HPDE6-E6E7 (cell line): ENCODE data around the gene SKP2.
A peak's percentile ranks its signal among the peaks of the same experiment; 100 is the strongest.

ENCODE experiments used
- DNase-seq: peaks from one replicate; pipeline ENCODE4 v3.0.0; 2011; ENCODE audit warnings: missing footprints; ENCODE audit errors: extremely low spot score

Gene SKP2

DNA sequence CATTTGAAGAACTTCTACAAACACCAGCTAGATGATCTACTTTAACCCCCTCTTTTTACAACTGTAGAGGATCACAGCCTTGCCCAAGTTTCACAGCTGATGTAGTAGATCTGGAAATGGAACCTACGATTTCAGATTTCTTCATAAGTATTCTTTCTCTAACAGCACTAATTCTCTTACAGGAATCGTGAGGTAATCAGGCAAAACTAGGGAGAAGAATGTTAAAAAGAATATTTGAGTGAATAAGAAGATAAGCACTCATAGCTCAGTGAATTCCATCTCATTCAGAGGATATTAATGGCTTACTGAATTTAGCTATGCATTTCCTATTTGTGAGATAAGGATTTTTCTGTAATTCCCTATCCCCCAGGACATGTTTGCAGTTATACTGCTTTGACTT lies 47.7 kb downstream of the SKP2 start:
- DNase-seq, result no peak

DNA sequence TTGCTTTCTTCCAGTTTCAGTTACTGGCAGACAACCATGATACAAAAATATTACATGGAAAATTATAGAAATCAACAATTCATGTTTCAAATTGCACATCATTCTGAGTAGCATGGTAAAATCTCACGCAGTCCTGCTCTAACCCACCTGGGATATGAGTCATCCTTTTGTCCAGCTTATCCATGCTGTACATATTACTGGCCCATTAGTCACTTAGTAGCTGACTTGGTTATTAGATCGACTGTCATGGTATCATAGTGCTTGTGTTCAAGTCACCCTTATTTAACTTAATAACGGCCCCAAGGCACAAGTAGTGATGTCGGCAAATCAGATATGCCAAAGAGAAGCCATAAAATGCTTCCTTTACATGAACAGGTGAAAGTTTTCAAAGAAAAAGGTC lies 48.6 kb downstream of the SKP2 start:
- peak; percentile 46 for DNase-seq

DNA sequence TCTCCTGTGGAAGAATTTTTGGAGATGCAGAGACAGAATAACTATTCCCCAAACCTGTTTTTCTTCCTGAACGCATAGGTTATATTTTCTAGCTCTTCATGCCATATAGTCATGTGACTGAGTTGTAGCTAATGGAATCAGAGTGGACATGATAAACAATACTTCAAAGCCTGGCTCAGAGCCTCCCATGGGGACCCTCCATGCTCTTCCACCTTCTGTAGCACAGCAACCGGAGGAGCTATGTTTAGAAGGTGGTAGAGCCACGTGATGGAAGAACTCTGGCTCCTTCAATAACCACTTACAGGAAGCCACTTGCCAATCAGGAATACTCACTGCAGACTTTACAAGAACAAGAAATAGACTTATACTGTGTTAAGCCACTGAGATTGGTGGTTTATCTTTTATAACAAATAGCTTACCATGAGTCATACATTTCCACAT lies 50.6 kb downstream of the SKP2 start:
- no peak for DNase-seq

DNA sequence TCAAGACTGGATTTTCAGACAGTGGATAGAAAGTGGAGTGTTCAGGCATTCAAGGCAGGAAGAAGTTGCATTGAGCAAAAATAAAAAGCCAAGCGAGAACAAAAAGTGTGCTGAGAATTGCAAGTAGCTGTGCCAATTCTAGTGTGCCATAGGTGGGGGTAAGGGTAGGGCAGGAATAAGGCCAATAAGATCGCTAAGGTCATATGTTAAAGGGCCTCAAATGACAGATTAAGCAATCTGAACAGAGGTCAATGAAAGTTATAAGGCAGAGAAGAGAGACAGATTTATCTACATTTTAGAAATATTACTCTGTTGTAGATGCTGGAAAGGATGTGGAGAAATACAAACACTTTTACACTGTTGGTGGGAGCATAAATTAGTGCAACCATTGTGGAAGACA lies 53.4 kb downstream of the SKP2 start:
- DNase-seq, result no peak

DNA sequence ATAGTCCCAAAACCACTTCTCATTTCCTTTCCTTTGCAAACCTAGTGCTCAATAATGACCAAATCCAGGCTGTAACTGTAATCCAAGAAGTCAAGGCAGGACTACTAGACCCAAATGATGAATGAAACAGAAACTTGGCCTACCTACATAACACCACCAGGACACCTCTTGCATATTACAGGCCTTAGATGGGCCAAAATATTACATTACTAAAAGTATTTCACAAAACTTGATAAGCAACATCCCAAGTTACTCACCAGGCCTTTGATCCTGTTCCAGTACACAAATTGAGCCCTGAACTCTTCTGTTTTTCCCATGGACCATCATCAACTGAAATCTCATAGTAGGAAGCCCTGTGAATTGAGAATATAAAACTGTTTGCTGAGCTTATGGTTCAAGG lies 55.0 kb downstream of the SKP2 start:
- DNase-seq, result no peak

DNA sequence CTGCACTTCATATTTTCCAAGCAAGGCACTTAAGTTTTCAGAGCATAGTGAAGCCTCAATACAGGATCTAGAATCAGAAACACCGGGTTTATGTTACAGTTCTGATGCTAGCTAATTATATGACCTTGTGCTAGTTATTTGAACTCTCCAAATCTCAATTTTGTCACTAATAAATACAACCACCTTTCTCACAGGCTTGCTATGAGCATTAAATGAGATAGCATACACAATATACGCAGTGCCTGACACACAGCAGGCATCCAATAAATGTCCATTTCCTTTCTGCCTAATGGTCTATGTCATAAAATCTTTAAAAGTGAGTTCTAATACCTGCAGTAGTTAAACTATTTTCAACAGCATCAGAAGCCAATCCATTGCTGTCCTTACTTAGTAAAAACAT lies 56.9 kb downstream of the SKP2 start:
- no peak for DNase-seq

DNA sequence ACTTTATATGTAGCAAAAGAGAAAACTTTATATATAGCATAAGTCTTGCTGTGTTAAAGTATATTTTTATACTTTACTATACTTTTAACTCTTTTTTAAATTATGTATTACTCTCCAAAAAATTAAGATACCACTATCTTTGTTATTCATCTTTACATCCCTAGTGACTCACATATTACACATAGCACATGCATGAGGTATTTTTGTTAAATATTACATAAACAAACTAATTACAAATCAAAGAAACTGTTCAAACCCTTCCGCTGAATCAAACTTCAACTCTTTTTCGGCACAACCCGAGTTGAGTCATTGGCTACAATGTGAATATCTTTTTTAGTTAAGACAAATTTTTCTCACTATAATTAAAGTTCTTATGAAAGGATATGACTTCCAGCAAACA lies 57.8 kb downstream of the SKP2 start:
- DNase-seq, result no peak

DNA sequence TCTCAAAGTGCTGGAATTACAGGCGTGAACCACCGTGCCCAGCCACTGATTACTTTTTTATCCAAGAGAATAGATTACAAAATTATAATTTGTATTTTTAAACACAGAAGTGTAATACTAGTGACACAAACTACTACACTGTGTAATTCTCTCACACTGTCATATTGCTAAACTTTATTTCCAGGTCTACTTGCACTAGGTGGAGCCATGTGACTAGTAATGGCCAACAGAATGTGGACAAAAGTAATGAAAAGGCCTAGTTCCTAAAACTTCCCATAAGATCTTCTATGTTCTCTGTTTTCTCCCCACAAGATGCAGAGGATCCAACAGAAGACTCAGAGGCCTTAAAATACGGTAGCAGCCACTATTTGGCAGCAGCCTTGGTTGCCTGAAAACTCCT lies 62.5 kb downstream of the SKP2 start:
- DNase-seq, result no peak

DNA sequence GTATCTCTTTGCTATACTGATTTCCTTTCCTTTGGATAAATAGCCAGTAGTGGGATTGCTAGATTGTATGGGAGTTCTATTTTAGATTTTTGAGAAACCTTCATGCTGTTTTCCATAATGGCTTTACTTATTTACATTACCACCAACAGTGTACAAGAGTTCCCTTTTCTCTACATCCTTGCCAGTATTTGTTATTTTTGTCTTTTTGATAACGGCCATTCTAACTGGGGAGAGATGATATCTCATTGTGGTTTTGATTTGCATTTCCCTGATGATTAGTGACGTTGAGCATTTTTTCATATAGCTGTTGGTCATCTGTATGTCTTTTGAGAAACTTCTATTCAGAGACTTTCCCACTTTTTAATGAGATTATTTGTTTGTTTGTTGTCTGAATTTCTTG lies 64.0 kb downstream of the SKP2 start:
- DNase-seq, result no peak

DNA sequence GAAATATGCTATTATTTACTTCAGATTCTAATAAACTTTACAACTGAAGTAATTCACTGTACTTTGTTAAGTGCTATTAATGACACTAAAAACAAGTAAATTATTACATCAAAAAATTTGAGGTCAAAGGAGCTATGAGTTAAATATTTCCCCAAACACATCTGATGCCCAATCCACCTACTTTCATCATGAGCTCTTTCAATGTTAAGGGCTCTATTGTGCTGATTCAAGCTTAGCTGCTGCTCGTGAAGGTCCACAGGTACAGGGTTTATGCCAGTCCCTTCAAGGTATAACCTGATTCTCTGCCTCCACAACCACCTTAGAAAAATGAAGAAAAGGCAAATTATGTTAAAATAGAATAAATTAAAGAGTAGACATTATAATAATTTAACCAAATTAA lies 65.7 kb downstream of the SKP2 start:
- no peak for DNase-seq

DNA sequence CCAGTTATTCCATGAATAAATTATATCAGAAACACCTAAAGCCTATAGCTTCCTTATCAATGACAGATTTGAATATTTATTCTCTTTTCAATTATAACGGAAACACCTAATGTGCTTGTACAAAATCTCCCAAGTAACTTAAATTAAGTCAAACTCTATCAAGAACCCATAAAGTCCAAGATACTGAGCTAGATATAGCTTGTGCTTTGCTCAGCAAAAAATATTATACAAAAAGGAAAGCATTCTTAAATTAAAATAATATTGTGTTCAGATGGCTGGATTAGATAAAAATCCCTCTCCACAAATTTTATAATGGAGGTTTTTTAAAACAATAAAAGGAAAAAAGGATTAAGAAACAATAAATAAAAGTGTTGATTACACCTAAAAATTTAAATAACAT lies 66.1 kb downstream of the SKP2 start:
- no peak for DNase-seq

DNA sequence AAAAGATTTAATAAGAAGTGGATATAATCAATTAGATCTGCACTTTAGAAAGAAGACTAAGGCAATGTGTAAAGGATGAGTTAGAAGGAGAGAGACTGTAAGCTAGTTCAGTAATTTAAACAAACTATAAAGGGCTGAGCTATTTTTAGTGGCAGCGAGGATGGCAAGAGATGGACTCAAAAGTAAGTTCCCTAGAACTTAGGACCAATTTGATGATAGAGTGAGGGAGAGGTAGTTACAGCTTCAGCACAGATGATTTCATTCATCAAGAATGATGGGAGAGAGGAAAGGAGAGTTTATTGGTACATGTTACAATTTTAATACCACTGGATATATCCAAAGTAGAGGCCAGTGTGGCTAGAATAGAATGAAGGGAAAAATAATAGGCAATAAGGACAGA lies 70.7 kb downstream of the SKP2 start:
- DNase-seq, result no peak

DNA sequence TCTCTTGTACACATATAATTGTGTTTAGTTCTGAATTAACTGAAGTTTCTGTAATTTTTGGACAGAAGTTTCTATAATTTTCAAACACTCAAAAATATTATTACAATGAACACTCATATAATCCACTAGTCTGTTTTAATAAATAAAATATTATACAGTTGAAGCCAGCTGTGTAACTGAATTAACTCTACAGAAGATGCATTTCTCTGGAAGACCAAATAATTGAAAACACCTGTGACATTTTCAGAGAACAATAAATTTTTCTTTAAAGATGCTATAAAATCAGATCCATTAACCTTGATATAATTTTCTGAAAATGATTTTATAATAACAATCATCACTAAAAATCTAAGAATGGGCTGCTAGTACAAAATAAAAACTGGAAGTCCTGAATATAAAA lies 75.1 kb downstream of the SKP2 start:
- no peak for DNase-seq

DNA sequence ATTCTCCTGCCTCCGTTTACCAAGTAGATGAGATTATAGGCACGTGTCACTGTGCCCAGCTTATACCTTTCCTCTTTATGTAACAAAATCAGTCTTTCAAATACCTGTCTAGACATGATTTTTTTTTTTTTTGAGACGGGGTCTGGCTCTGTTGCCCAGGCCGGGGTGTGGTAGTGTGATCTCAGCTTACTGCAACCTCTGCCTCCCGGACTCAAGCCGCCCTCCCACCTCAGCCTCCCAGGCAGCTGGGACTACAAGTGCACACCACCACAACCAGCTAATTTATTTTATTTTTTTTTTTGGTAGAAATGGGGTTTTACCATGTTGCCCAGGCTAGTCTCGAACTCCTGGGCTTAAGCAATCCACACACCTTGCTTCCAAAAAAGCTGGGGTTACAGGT lies 76.6 kb downstream of the SKP2 start:
- DNase-seq, result no peak

DNA sequence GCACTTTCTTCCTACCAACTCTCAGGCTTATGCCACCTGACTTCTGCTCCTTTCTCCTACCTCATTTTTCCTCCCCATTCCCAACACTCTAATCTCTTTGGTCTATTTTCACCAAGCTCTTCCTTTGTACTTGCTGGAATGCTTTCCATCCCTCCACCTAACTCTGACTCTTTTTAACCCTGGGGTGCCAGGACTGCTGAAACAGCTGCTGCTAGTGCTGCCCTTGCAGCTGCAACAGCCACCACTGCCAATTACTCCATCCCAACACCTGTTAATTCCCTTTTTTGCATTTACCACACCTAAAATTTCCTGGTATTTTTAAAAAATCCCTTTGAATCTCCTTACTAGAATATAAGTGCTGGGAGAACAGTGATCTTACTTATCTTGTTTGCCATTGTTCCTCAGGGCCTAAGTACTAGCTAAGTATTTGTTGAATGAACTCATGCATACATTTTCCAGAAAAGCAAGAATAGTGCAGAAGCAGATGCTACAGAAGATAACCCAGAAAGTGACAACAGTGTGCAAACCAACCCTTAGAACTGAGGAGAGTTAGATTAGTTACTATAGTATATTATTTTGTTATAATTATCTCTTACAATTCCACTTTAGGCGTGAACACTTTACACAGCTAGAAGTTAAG lies 78.4 kb downstream of the SKP2 start:
- DNase-seq, result no peak

DNA sequence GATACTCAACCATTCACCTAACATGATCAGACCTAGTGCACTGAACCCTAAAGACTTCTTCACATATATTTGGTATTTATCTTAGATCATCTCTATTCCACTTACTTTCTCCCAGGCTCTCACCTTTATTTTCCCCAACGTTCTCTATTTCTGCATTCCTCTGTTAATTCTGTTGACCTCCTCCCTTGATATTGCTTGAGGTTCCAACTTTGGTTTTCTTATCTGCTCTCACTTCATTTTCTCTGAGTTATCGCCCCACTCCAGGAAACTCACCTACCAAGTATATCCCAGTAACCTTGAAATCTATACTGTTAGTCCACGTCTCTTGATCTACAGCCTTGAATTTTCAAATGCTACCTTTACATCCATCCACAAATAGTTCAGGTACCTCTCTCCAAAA lies 80.6 kb downstream of the SKP2 start:
- no peak for DNase-seq
